ENCODE measurements around the gene COL4A2. TPM values are rescaled to one million over a fixed set of nuclear protein-coding genes. Genes with fewer than 3 reads are reported as not detected.

Gene COL4A2
- total RNA-seq, 2 experiments from 2014 or later: not detected

DNA sequence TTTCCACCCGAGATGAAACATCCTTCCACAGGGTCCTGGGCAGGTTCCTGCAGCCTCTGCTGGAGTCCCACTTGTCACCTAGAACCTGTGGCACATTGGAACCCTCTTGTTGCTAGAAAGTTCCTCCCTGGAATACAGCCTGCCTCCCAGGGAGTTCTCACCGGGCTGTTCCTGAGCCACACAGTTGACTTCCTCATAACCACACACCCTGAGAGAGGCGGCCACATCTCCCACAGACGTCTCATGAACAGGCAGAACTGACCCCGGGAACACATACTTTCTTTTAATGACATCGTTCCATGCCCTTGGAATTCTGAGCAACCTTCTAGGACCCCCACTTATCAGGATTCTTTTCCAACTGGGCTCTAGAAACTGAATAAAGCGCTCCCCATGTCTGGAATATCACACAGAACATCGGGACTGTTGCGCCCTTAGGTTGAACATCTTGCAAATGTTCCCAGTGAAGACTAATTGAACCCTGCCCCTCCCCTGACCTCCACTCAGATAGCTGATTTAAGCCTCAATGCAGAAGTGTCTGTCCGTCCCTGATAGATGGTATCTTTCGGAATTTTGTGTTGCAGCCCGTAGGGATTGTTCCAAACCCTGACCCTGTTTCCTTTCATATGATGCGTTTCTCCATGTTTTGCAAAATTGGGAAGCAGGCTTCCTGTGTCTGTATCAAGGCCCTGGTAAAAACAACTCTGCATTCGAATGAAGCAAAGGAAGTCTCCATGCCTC is 163.4 kb downstream of the COL4A2 start:
- Mint-ChIP-seq H3K4me1 (peaks cover 5% of the 10 kb centered on the region), H3K36me3 (no peaks in the 10 kb centered on the region), H3K9me3 (ENCODE audit: low read depth) (peaks cover 3% of the 10 kb centered on the region), H3K4me3 (no peak overlapping the region), H3K27ac (no peak overlapping the region), H3K27me3 (peaks cover 7% of the 10 kb centered on the region)
- DNase-seq (no peak), ATAC-seq (no peak)
- CTCF ChIA-PET: no interaction called here

DNA sequence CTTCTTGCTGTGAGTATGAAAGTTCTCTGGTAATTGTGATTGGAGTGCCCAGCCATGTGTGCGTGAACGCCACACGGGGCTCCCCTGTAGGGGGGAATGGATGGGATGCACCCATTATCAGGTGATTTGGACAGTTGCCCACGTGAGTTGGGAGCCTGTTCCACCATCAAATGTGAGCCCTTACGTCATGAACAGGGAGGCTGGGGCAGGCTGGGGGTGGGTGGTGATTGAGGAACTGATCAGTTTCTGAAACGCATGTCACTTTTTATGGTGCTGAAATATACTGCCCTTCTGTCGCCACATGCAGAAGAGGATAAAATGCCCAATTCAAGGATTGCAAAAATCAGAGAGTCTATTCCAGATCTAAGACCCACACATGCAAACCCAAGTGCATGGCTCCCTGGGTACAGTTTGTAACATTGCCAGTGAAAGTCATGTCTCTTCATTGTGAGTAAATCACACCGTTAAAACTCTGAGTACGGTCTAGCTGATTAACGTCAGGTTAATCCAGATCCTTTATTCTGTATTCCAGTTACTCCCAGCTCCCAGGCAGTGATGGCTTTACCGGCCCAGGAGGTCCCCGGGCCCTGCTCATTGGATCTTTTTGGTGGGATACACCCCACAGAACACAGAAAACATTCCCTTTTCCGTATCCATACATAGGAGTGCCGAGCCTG is 164.2 kb downstream of the COL4A2 start:
- H3K27me3 Mint-ChIP-seq: peaks cover 7% of the 10 kb centered on the region
- DNase-seq (no peak), ATAC-seq (no peak)
- H3K4me1 Mint-ChIP-seq: peaks cover 5% of the 10 kb centered on the region
- H3K36me3 Mint-ChIP-seq: no peaks in the 10 kb centered on the region
- CTCF ChIA-PET: no interaction called here
- H3K27ac Mint-ChIP-seq: no peak overlapping the region
- H3K9me3 Mint-ChIP-seq (ENCODE audit: low read depth): peaks cover 3% of the 10 kb centered on the region
- no peak overlapping the region for H3K4me3 Mint-ChIP-seq

DNA sequence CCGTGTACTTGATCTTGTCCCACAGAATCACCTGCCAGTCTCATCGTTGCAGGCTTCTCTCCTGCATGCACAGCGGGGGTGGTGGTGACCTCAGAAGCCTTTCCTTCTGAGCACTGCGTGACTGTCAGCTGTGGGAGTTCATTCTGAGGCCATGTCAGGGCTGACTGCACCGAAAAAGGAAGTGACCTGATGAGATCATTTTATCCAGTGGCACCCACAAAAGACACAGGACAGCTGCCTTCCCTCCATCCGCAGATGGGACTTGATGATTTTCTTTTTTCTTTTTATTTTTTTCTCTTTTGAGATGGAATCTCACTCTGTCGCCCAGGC is 164.7 kb downstream of the COL4A2 start:
- Mint-ChIP-seq H3K27me3 (peaks cover 11% of the 10 kb centered on the region), H3K4me1 (peaks cover 5% of the 10 kb centered on the region), H3K9me3 (ENCODE audit: low read depth) (peaks cover 3% of the 10 kb centered on the region), H3K27ac (no peak overlapping the region), H3K36me3 (no peaks in the 10 kb centered on the region), H3K4me3 (no peak overlapping the region)
- CTCF ChIA-PET: no interaction called here
- ATAC-seq (peak; percentile 65), DNase-seq (peak; percentile 46)

DNA sequence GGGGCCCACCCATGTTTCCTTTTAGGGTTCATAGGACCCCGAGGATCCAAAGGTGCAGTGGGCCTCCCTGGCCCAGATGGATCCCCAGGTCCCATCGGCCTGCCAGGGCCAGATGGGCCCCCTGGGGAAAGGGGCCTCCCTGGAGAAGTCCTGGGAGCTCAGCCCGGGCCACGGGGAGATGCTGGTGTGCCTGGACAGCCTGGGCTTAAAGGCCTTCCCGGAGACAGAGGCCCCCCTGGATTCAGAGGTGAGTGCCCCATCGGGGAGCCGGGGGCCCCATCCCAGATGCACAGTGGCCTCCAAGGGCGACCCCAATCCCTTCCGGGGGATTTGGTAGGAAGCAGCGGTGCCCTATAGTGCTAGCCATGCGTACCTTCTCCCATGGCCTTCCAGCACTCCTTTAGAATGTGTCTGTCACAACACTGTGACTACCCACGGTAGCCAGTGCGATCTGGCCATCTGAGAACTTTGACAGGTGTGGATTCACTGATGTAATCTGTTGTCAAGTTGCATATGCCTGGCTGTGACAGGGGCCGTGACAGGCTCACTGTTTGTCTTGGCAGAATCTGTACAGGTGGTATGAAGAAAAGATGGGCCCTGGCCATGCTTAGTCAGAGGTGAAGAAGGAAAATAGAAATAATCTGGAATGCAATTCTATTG is 165.9 kb downstream of the COL4A2 start:
- CTCF ChIA-PET: no interaction called here
- Mint-ChIP-seq H3K4me3 (no peak overlapping the region), H3K9me3 (ENCODE audit: low read depth) (peaks cover 3% of the 10 kb centered on the region), H3K27ac (no peak overlapping the region), H3K36me3 (no peaks in the 10 kb centered on the region), H3K27me3 (peaks cover 11% of the 10 kb centered on the region), H3K4me1 (peaks cover 5% of the 10 kb centered on the region)
- ATAC-seq (no peak), DNase-seq (no peak)

DNA sequence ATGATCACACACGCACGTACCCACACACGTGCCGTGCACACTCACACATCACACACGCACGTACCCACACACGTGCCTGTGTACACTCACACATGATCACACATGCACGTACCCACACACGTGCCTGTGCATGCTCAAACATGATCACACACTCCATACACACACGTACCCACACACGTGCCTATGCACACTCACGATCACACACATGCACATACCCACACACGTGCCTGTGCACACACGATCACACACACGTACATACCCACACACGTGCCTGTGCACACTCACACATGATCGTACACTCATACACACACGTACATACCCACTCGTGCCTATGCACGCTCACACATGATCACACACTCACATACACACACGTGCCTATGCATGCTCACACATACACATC is 167.6 kb downstream of the COL4A2 start:
- Mint-ChIP-seq H3K4me1 (peaks cover 5% of the 10 kb centered on the region), H3K4me3 (no peak overlapping the region), H3K36me3 (no peaks in the 10 kb centered on the region), H3K9me3 (ENCODE audit: low read depth) (peaks cover 3% of the 10 kb centered on the region), H3K27ac (no peak overlapping the region), H3K27me3 (peaks cover 15% of the 10 kb centered on the region)
- no peak for ATAC-seq
- CTCF ChIA-PET: no interaction called here
- no peak for DNase-seq

DNA sequence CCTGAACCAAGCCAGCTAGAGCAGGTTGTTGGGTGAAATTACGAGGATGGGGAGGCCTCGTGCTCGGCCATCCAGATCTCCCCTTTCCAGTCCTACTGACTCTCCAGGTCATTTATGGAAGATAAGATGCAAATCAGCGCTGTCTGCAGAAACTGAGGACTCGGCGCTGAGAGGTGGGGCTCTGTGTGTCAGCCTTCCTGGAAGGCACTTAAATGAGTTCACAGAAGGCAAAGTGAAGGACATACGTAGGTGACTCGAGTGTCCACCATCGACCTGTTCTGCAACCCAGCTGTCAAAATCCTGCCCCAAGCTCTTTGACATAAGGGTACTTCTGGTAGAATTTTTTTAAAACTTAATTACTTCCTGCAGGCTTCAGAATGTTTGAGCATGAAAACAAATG is 168.0 kb downstream of the COL4A2 start:
- Mint-ChIP-seq H3K9me3 (ENCODE audit: low read depth) (peaks cover 3% of the 10 kb centered on the region), H3K27me3 (peaks cover 15% of the 10 kb centered on the region), H3K27ac (no peak overlapping the region), H3K36me3 (no peaks in the 10 kb centered on the region), H3K4me1 (peaks cover 5% of the 10 kb centered on the region), H3K4me3 (no peak overlapping the region)
- no peak for DNase-seq
- ATAC-seq: no peak
- CTCF ChIA-PET: no interaction called here

DNA sequence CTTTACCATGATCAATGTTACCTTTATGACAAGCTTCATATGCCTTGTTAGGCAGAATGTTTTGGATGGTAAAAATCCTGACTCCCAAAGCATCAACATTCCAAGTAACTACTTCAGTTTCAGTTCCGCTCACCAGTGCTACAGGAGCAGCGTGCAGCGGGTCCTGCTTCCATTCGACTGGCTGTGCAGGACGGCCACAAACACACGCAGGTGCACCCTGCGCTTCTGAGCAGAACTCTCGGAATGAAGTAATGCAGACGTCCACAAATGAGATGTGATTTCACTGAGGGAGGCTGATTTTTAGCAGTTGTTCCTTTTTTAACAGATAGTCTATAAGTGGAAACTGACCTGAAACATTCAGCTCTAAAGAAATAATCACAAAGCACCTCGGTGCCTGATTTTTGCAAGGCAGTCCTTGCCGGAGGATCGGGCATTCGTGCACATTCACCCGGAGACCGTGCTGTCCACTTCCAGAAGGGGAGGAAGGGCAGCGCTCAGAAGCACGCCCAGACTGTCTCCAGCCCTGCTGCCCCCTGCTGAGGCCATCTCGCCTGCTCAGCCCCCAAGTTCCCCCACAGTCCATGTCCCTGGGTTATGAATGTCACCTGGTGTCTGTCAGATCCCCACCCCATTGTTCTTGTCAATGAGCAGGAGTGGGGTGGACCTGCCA is 168.6 kb downstream of the COL4A2 start:
- no peak overlapping the region for H3K4me3 Mint-ChIP-seq
- CTCF ChIA-PET: no interaction called here
- H3K9me3 Mint-ChIP-seq (ENCODE audit: low read depth): peaks cover 3% of the 10 kb centered on the region
- H3K27ac Mint-ChIP-seq: no peak overlapping the region
- H3K36me3 Mint-ChIP-seq: no peaks in the 10 kb centered on the region
- no peak for DNase-seq
- ATAC-seq: no peak
- H3K27me3 Mint-ChIP-seq: peaks cover 14% of the 10 kb centered on the region
- peaks cover 5% of the 10 kb centered on the region for H3K4me1 Mint-ChIP-seq

DNA sequence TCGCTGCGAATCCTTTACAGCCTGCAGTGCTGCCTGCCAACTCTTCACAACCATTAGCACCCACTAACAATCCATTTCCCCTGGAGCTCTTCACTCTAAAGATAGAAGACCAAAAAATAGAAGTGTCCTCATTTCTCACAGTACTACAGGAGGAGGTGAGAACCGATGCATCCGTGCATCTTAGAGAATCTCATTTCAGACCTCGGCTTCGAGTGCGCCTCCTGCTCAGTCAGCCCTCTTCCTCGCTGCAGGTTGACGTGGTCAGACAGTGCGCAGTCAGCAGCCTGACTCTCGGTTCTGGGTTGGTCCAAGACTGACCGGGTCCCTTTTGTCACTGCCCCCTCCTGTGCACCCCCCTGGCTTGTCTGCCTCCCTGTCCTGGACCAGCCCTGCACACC is 169.1 kb downstream of the COL4A2 start:
- H3K4me3 Mint-ChIP-seq: no peak overlapping the region
- CTCF ChIA-PET: no interaction called here
- DNase-seq (no peak), ATAC-seq (no peak)
- no peaks in the 10 kb centered on the region for H3K36me3 Mint-ChIP-seq
- H3K4me1 Mint-ChIP-seq: peaks cover 5% of the 10 kb centered on the region
- peaks cover 3% of the 10 kb centered on the region for H3K9me3 Mint-ChIP-seq (ENCODE audit: low read depth)
- peaks cover 9% of the 10 kb centered on the region for H3K27me3 Mint-ChIP-seq
- H3K27ac Mint-ChIP-seq: no peak overlapping the region

DNA sequence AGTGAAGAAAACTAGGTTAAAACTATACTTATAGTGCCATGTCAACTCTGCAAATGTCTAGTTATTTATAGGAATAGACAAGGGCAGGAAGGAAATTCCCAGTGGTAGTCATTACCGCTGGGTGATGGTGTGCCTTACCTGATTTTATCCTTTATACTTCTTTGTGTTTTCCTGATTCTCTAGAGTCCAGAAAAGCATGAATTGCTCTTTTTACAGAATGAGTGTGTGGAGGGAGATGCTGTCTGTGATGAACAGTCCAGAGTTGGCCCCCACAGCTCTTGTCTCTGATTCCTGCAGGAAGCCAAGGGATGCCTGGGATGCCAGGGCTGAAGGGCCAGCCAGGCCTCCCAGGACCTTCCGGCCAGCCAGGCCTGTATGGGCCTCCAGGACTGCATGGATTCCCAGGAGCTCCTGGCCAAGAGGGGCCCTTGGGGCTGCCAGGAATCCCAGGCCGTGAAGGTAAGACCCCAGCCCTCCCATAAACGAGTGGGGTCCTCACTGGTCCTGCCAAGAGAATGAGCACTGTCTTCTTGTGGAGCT is 170.7 kb downstream of the COL4A2 start:
- Mint-ChIP-seq H3K36me3 (no peaks in the 10 kb centered on the region), H3K27ac (no peak overlapping the region), H3K4me3 (no peak overlapping the region), H3K27me3 (peaks cover 8% of the 10 kb centered on the region), H3K4me1 (no peaks in the 10 kb centered on the region), H3K9me3 (ENCODE audit: low read depth) (peaks cover 3% of the 10 kb centered on the region)
- ATAC-seq: no peak
- CTCF ChIA-PET: no interaction called here
- DNase-seq: no peak

DNA sequence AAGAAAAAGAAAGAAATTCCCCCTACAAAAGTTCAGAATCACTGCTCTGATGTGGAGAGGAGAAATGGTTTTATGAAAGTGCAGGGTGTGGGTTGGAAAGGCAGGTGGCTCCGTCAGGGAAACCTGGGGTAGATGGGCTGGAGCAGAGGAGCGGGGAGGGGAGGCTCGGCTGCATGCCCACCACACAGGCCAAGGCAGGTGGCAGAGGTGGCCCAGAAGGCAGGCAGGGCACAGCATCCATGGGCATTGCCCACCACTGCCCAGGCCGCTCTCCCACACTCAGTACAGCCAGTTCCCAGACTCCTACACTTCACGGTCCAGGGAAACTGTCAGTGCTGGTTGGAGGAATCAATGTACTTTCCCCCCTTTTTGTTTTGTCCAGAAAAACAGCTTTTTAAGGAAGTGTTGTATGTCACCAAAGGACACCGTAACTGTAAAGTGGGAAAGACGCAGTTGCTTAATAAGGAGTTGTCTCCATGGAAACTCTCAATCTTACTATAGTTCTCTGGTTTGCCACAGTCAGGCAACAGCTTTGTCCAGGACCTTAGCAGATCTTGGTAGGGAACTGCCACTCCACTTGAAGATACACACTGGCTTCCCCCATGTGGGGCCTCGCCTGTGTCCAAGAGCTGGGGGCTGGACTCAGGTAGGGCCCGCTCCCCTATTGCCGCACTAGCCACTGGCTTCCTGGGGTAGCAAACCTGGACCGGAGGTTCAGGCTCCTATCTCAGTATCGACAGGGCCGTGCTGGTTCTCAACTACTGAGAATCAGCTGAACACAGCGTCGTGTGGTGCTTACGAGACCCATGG is 171.5 kb downstream of the COL4A2 start:
- Mint-ChIP-seq H3K9me3 (ENCODE audit: low read depth) (peaks cover 3% of the 10 kb centered on the region), H3K4me3 (no peak overlapping the region), H3K4me1 (no peaks in the 10 kb centered on the region), H3K27ac (no peak overlapping the region), H3K27me3 (peaks cover 8% of the 10 kb centered on the region), H3K36me3 (no peaks in the 10 kb centered on the region)
- CTCF ChIA-PET: no interaction called here
- no peak for DNase-seq
- ATAC-seq: no peak

DNA sequence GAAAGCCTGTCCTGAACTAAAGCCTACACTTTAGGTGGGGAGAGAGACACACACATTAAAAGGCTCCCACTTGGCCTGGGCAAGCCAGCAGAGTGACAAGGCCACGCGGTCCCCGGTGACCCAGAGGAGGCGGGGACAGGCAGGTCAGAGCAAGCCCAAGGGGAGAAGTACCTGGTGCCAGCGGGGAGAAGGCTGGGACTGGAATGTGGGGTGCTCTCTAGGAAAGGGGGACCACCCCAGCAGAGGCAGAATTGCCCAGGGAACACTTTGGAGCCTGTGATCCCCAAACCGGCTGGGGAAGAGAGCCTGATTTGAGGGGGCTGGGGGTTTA is 172.1 kb downstream of the COL4A2 start:
- H3K4me3 Mint-ChIP-seq: no peak overlapping the region
- H3K36me3 Mint-ChIP-seq: no peaks in the 10 kb centered on the region
- no peak for ATAC-seq
- no peaks in the 10 kb centered on the region for H3K4me1 Mint-ChIP-seq
- no peak overlapping the region for H3K27ac Mint-ChIP-seq
- H3K9me3 Mint-ChIP-seq (ENCODE audit: low read depth): peaks cover 3% of the 10 kb centered on the region
- peaks cover 8% of the 10 kb centered on the region for H3K27me3 Mint-ChIP-seq
- CTCF ChIA-PET: no interaction called here
- no peak for DNase-seq

DNA sequence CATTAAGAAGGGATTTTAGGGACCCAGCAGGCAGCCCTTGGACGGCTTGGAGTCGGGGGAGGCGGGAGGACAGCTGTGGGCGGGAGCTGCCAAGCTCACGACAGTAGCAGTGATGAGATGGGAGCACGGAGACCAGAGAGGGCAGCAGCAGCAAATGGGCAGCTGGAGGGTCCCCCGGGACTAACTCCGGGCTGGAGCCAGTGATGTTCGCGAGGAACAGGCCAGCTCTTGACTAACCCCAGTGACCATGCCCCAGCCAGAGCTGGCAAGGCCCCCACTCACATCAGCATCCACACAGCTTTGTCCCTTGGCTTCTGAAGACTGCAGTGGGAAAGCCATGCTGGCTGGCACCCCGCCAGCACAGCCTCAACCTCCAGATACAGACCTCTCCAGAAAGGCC is 172.6 kb downstream of the COL4A2 start:
- Mint-ChIP-seq H3K27me3 (peaks cover 8% of the 10 kb centered on the region), H3K36me3 (no peaks in the 10 kb centered on the region), H3K27ac (no peak overlapping the region), H3K4me3 (no peak overlapping the region), H3K4me1 (no peaks in the 10 kb centered on the region), H3K9me3 (ENCODE audit: low read depth) (peaks cover 3% of the 10 kb centered on the region)
- CTCF ChIA-PET: no interaction called here
- ATAC-seq: no peak
- no peak for DNase-seq

DNA sequence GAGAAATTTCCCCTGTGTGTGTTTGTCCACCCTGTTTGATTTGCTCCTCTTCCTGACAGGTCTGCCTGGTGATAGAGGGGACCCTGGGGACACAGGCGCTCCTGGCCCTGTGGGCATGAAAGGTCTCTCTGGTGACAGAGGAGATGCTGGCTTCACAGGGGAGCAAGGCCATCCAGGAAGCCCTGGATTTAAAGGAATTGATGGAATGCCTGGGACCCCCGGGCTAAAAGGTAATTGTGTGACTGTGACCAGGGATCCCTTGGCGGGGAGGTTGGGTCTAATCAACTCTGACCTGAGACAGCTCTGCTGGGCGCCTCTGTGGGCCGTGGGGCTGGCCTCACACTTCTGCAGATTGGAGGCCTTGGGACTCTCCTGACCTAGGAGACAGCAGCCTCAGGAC is 173.1 kb downstream of the COL4A2 start:
- Mint-ChIP-seq H3K27me3 (peaks cover 8% of the 10 kb centered on the region), H3K36me3 (no peaks in the 10 kb centered on the region), H3K4me3 (no peak overlapping the region), H3K9me3 (ENCODE audit: low read depth) (no peaks in the 10 kb centered on the region), H3K27ac (no peak overlapping the region), H3K4me1 (no peaks in the 10 kb centered on the region)
- ATAC-seq: no peak
- no peak for DNase-seq
- CTCF ChIA-PET: no interaction called here

All from activated CD8-positive, alpha-beta memory T cell treated with anti-CD3 and anti-CD28 coated beads, Interleukin-2, amount 10 ng/mL, durations not matched to agents 7 days and 5 days (primary cell).